ENCODE measurements around the gene LOXL4.
"Not testable (repeated sequence)": the region's sequence is repeated elsewhere in the genome, so short reads cannot be mapped to it uniquely, and the experiment has no call there.

LOXL4 gene

GRCh38 chr10:98238391-98238790 is 29.6 kb downstream of the LOXL4 start:
- Histone ChIP-seq H3K27me3 (replicated peaks) (no peaks in the 10 kb centered on the region), H3K4me3 (ENCODE audit: low read depth, low read length) (no peak overlapping the region), H3K27ac (no peak overlapping the region), H3K36me3 (replicated peaks) (peaks cover 8% of the 10 kb centered on the region)
- in situ Hi-C loops (cut with HindIII; ENCODE audit: low pct_ligation_motif_present, low sequenced_read_pairs) = no loop called here
- no peak for DNase-seq
- no peak for TF ChIP-seq CTCF (IDR thresholded peaks at IDR 0.05; ENCODE audit: low read depth, low read length, missing control alignments)

GRCh38 chr10:98236862-98237261 is 31.1 kb downstream of the LOXL4 start:
- TF ChIP-seq CTCF (IDR thresholded peaks at IDR 0.05; ENCODE audit: low read depth, low read length, missing control alignments) = no peak
- Histone ChIP-seq H3K4me3 (ENCODE audit: low read depth, low read length) (no peak overlapping the region), H3K27me3 (replicated peaks) (no peaks in the 10 kb centered on the region), H3K36me3 (replicated peaks) (peaks cover 8% of the 10 kb centered on the region), H3K27ac (no peak overlapping the region)
- in situ Hi-C loops (cut with HindIII; ENCODE audit: low pct_ligation_motif_present, low sequenced_read_pairs) = no loop called here
- no peak for DNase-seq

GRCh38 chr10:98235846-98236245 is 32.1 kb downstream of the LOXL4 start:
- in situ Hi-C loops (cut with HindIII; ENCODE audit: low pct_ligation_motif_present, low sequenced_read_pairs) = no loop called here
- TF ChIP-seq CTCF (IDR thresholded peaks at IDR 0.05; ENCODE audit: low read depth, low read length, missing control alignments) = no peak
- peaks cover 8% of the 10 kb centered on the region for H3K36me3 ChIP-seq (replicated peaks)
- H3K27me3 ChIP-seq (replicated peaks) = no peaks in the 10 kb centered on the region
- no peak overlapping the region for H3K4me3 ChIP-seq (ENCODE audit: low read depth, low read length)
- no peak overlapping the region for H3K27ac ChIP-seq
- no peak for DNase-seq

- TF ChIP-seq CTCF (IDR thresholded peaks at IDR 0.05; ENCODE audit: low read depth, low read length, missing control alignments) = no peak
- no peak for DNase-seq
- in situ Hi-C loops (cut with HindIII; ENCODE audit: low pct_ligation_motif_present, low sequenced_read_pairs) = no loop called here
- H3K4me3 ChIP-seq (ENCODE audit: low read depth, low read length) = no peak overlapping the region
- H3K27ac ChIP-seq = no peak overlapping the region
- peaks cover 8% of the 10 kb centered on the region for H3K36me3 ChIP-seq (replicated peaks)
- no peaks in the 10 kb centered on the region for H3K27me3 ChIP-seq (replicated peaks)
These were observed 36.6 kb downstream of the LOXL4 start for GRCh38 chr10:98231417-98231816.

GRCh38 chr10:98228266-98228665 is 39.7 kb downstream of the LOXL4 start:
- H3K36me3 ChIP-seq (replicated peaks); H3K27me3 ChIP-seq (replicated peaks); H3K4me3 ChIP-seq (ENCODE audit: low read depth, low read length); in situ Hi-C loops (cut with HindIII; ENCODE audit: low pct_ligation_motif_present, low sequenced_read_pairs); H3K27ac ChIP-seq; DNase-seq: not testable (repeated sequence)

GRCh38 chr10:98227713-98228112 is 40.3 kb downstream of the LOXL4 start:
- in situ Hi-C loops (cut with HindIII; ENCODE audit: low pct_ligation_motif_present, low sequenced_read_pairs); DNase-seq; H3K4me3 ChIP-seq (ENCODE audit: low read depth, low read length); H3K27me3 ChIP-seq (replicated peaks); H3K36me3 ChIP-seq (replicated peaks); H3K27ac ChIP-seq: not testable (repeated sequence)

GRCh38 chr10:98226508-98227144 is 41.4 kb downstream of the LOXL4 start:
- no peaks in the 10 kb centered on the region for H3K36me3 ChIP-seq (replicated peaks)
- TF ChIP-seq CTCF (IDR thresholded peaks at IDR 0.05; ENCODE audit: low read depth, low read length, missing control alignments) = no peak
- DNase-seq = no peak
- in situ Hi-C loops (cut with HindIII; ENCODE audit: low pct_ligation_motif_present, low sequenced_read_pairs) = no loop called here
- no peak overlapping the region for H3K27ac ChIP-seq
- H3K27me3 ChIP-seq (replicated peaks) = no peaks in the 10 kb centered on the region
- H3K4me3 ChIP-seq (ENCODE audit: low read depth, low read length) = no peak overlapping the region
